Skeletal muscle cell (primary cell): ENCODE measurements around the gene MYB.
"Not testable (repeated sequence)": the region's sequence is repeated elsewhere in the genome, so short reads cannot be mapped to it uniquely, and the experiment has no call there.

Source experiments
- DNase-seq: peaks from one replicate; pipeline ENCODE4 v3.0.0-alpha.2; 2010; ENCODE audit warnings: low read depth
- H3K4me3 ChIP-seq: 2 replicates; pipeline ENCODE4 v1.5.1; 2011; ENCODE audit warnings: low read depth, mild to moderate bottlenecking, control low read depth, low read length, moderate library complexity

Gene MYB

DNA sequence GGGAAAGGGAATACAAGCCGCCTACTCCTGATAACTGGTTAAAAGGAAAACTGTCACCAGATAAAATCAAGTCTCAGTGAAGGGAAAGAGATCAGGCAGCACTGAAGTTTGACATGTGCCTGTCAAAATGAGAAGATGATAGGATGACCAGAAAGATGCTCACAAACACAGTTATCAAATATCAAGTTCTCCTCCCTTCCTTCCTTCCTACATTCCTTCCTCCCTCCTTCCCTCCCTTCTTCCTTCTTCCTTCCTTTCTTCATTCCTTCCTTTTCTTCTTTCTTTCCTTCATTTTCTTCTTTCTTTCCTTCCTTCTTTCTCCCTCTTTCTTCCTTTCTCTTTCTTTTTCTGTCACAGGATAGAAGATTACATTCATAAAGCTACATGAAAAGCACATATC lies 55.2 kb downstream of the MYB start:
- no peak overlapping the region for H3K4me3 ChIP-seq
- no peak for DNase-seq

DNA sequence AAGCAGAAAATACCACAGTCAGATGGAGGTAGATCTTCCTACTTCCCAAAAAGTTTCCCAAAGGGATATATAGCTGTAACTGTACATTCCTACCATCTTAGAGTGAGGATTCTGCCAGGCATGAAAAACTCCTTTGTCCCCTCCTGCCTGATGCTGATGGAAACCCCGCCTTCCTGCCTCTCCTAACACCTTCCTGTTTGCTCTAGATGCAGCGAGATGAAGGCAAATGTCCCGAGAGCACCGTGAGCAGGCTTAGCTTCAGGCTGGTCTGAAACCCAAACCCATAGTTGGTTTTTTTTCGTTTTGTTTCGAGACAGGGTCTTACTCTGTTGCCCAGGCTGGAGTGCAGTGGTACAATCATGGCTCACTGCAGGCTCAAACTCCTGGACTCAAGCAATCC lies 55.6 kb downstream of the MYB start:
- no peak overlapping the region for H3K4me3 ChIP-seq
- DNase-seq = no peak

DNA sequence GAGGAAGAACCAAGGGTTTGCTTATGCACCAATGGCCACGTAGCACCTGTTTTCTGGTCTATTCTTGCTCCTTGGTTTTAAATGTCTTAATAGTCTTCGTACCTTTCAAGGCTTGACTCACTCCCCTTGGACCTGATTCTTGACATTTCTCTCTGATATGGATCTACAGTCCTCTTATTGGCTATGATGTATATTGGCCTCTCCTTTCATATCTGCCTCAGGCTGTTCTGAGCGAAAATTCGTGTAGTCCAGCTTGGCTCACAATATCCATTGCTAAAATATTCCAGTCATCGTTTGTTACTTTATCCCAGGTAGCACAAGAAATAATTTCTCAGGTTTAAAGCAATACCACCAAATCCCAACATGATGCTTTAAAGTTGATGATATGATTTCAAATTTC lies 59.6 kb downstream of the MYB start:
- H3K4me3 ChIP-seq = no peak overlapping the region
- DNase-seq = no peak

DNA sequence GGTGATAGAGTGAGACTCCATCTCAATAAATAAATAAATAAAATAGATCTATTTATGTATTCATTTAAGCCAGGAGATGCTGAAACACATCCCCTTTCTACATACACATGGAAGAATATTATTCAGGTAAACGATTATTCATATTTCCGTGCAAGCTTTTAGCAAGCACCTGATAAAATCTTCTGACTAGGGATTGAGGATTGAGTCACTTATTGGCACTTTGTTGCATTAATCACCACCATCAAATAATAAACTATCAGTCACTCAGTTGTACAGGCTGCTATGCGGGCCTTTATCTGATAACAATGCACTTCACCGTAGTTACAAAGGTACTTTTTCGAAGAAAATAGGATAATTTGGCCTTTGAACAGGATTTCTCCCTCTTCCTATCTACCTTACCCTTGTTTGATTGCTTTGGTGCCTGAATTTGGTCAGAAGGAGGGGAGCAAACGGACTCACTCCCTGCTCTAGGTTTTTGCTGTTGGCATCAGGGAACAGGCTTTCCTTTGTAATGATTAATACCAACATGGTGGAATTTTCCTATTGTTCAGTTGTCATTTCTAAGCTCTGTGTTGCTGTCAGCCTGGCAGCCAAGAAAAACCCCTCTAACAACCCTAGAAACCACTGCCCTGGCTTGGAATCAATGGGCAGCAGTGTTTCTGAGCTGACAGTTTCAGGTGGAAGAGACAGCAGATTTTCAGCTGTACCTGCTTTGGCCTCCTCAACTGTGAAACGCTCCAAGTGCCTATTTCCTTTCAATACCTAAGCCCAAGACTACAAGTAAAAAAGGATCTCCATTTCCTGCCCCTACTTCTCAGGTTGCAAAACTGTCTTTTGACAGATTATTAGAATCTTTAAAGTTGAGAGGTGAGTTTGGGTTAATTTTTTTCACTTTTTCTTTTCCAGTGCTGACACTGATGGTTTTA lies 63.0 kb downstream of the MYB start:
- no peak overlapping the region for H3K4me3 ChIP-seq
- no peak for DNase-seq

DNA sequence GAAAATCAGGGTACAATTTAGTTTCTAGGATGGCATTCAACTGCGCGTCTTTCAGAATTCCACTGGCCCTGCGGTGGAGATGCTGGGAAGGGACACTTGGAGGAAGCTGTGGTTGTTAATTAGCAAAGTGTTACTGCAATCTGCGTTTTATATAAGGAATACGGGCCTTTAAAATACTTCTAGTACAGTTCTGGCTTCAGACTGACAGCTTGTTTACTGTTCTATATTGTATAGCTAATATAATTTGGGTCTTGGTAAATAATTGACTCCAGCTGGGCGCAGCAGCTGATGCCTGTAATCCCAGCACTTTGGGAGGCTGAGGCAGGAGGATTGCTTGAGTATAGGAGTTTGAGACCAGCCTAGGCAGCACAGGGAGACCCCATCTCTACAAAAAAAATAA lies 63.7 kb downstream of the MYB start:
- H3K4me3 ChIP-seq = no peak overlapping the region
- no peak for DNase-seq

DNA sequence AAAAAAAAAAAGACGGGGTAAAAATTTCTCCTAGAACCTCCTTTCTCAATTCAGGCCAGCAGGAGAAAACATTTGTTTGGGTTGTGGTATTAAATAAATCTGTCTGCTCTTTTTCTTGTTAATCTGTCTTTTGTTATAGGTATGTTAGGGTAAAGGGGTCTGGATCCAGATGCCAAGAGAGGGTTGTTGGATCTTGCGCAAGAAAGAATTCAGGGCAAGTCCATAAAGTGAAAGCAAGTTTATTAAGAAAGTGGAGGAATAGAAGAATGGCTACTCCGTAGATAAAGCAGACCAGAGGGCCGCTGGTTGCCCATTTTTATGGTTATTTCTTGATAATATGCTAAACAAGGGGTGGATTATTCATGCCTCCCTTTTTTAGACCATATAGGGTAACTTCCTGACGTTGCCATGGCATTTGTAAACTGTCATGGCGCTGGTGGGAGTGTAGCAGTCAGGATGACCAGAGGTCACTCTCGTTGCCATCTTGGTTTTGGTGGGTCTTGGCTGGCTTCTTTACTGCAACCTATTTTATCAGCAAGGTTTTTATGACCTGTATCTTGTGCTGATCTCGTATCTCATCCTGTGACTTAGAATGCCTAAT lies 65.4 kb downstream of the MYB start:
- DNase-seq, H3K4me3 ChIP-seq: not testable (repeated sequence)

DNA sequence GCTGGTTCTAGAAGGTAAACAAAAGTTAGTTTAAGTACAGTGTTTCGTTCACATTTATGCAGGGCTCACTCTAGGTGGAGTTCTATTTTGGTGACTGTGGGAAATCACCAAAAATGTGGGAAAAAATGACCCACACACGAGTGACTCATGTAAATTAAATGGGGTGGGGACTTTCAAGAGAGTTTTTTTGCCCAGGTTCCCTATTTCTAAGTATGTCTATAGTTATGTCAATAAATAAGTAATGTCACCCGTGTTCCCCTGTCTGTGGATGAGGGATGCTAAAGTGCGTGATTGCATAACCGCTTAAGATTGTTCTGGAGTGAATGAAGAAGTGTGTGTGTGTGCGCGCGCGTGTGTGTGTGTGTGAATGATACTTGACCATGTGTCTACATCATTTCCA lies 69.1 kb downstream of the MYB start:
- no peak for DNase-seq
- H3K4me3 ChIP-seq = no peak overlapping the region

DNA sequence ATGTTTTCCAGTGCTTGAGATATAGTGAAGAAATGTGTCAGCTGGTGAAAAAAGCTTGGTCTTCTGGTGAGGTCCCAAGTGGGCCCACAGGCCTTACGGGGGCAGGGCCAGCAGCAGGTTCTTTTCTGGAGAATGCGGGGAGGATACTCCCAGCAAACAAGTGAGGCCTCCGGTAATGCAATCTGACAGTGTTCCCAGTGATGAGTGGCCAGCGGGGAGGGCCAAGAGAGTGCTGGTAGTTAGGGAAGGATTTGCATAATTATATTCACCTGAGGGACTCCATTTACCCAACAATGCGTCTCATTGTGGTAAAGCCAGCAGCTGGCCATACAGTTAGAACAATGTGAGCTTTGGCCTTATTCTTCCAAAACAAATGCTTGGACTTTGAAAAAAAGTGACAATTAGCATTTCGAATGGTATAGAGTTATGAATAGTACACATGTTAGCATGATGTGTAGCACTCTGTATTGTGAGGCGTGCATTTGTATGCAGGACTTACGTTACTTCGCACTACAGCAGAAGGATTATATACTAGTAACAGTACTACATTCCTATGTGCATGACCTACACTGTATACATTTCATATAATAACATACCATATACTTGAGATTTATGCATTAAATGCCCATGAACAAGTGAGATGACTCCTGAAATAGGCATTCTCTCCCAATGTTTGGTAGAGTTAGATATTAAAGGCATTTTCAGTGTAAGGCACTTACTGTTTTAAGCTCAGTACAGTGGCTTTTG lies 69.8 kb downstream of the MYB start:
- DNase-seq = no peak
- no peak overlapping the region for H3K4me3 ChIP-seq

DNA sequence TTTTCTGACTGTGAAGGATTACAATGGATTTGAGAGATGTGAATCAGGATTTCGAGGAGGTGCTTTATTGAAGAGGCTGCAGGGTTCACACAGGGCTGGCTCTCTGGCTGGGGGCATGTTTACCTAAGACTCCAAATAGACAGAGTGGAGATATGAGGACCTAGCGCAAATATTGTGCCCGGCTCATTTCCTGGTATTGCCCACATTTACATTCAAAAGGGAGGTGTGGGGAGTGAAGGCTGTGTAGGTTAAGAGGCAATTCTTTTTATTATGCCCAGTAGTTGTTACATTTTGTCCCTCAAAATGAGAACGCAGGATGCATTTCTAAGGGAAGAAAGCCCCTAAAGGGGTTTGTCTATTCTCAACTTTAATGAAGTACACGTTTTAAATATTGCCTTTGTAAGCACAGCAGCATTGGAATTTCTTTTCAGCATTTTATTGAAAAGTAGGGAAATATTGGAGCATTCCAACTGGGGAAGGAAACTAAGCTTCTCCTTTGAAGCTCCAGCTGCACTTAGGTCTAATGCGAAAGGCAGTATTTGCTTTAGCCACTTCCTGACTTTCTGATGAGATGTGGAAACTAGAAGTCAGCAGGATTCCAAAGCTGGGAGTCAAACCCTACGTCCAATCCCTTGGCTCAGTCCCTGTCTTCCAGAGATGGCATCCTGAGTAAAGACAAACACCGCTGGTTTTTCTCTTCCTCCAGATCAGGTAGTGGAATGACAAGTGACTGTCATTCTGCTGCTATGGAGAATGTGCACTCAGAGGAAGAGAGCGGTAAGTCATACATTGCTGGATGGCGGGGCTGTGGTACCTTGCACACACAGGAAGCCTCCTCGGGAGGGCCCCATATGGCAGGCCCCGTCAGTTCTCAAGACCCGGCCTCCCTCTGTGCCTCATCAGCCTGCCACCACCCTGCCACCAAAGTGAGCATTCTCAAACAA lies 70.7 kb downstream of the MYB start:
- DNase-seq = no peak
- no peak overlapping the region for H3K4me3 ChIP-seq

DNA sequence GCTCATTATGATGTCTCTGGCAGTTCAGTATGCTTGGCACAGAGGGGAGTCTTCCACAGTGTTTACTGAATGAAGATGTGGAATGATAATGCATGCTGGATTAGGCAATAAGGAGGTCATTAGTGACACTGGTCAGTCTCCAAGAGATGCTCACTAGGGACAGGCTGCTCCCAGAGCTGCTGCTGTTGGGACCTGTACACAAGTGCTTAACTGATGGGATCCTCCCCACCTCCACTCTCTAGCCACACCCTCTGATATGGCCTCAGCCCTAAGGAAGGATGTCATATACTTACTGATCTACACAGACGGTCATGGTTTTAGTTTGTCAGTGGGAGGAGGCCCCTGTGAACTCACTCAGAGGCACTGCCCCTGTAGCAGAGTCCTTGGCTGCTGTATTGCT lies 73.4 kb downstream of the MYB start:
- DNase-seq = no peak

DNA sequence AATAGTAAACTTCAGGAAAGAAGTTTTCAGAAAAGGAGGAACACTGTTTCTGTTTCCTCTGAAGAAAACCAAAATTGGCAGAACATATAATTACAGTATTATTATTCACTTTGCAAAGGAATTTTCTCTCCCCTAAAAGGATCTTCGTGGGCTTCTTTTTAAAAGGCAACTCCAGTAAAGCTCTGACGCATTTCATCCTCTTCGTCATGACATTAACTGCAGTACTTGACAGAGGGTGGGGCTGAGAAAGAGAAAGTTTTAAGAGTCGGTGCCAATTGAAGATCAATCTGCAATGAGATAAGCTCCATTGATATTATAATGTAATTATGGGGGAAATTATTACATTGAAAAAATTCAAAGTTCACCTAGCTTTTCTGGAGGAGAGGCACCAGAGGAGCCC lies 75.8 kb downstream of the MYB start:
- no peak for DNase-seq
- no peak overlapping the region for H3K4me3 ChIP-seq

More for the DNA sequence above, 73.4 kb downstream of the MYB start:
- no peak overlapping the region for H3K4me3 ChIP-seq

DNA sequence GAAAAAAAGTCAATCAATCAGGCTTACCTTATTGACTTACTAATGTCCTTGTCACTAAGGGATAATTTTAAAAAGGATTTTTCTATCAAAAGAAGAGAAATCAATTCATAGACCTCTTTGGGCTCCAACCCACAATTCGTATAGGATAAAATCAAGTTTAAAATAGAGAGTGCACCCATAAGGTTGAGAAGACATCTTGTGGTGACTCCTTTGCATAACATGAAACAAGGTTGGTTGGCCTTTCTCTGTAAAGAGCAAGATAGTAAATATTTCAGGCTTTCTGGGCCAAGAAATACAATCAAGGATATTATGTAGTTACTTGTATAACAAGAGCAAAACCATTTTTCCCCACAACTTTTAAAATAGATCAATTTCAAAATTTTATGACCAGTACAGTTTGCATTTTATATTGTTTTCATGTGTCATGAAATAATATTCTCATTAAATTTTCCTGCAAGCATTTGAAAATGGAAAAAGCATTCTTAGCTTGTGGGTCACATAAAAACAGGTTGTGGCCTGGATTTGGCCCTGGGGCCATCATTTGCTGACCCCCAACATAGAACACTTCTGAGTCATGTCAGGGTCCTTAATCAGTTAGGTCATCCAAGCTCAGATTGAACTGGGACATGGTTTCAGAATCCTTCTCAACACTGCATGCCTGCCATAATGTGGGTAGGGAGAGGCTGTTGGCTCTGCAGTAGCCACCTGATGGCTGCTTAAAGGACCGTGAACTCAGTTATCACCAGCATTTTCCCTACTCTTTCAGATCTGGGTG lies 76.7 kb downstream of the MYB start:
- H3K4me3 ChIP-seq = no peak overlapping the region
- DNase-seq = no peak

DNA sequence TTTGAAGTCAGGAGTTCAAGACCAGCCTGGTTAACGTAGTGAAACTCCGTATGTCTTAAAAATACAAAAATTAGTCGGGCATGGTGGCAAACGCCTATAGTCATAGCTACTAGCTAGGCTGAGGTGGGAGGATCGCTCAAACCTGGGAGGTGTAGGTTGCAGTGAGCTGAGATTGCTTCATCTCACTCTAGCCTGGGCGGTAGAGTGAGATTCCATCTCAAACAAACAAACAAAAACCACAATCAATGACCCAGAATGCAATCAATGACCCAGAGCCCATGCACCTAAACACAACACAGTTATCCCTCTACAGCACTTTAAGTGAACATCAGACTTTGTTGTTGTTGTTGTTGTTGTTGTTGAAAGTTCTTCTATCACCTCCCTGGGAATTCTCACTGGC lies 77.9 kb downstream of the MYB start:
- no peak for DNase-seq
- H3K4me3 ChIP-seq = no peak overlapping the region

DNA sequence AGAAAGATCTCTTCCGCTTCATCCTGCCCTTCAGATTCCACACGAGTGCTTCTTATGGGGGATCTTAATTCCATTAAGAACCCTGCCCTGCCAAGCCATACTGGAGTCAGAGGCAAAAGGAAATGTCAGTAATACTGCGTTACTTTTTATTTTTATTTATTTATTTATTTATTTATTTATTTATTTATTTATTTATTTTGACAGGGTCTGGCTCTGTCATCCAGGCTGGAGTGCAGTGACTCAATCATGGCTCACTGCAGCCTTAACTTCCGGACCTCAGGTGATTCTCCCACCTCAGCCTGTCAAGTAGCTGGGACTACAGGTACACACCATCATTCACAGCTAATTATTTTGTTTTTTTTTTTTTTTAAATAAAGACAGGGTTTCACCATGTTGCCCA lies 79.5 kb downstream of the MYB start:
- DNase-seq = no peak
- H3K4me3 ChIP-seq = no peak overlapping the region

DNA sequence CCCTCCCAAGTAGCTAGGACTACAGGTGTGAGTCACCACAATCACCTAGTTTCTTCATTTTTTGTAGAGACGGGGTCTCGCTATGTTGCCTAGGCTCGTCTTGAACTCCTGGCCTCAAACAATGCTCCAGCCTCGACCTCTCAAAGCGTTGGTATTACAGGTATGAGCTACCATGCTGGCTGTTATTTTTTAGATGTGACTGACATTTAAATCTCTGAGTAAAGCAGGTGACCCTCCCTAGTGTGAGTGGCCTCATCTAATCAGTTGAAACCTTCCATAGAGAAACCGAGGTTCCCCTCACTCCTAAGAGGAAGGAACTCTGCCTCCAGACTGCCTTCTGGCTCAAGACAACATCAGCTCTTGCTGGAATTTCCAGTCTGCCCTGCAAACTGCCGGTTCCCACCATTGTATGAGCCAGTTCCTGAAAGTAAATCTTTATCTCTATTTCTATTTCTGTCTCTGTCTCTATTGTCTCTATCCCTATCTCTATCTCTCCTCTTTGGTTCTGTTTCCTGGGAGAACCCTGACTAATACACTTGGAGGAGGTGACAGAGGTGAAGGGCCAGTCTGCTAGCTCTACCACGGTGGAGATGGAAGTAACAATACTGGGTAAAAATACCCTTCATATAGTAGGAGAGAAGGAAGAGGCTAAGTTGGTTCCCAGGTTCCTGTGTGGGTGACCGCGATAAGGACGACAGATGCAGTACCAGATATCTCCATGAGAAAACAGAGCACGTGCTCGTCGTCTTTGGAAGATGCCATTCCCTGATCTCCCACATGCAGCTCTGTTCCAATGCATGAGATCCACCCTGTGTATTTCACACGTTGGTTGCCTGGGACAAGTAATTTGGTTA lies 81.0 kb downstream of the MYB start:
- H3K4me3 ChIP-seq = no peak overlapping the region
- DNase-seq = no peak

DNA sequence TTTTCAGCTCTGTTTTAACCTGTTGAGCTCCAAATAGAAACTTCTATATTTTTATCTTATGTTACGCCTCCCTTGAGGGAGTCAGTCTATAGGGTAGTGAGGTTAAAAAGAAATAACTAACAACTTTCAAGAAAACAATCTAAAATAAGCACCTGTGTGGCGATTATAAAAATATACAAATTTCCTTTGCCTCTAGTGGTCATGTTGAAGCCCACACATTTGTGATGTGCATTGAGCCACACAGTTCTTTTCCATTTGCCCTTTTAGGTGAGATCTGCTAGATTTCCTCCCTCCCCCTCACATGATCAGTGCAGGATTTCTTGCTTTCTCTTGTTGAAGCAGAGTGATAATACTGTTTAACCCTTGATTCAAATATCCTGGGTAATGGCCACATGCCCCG lies 84.2 kb downstream of the MYB start:
- H3K4me3 ChIP-seq = no peak overlapping the region
- no peak for DNase-seq

DNA sequence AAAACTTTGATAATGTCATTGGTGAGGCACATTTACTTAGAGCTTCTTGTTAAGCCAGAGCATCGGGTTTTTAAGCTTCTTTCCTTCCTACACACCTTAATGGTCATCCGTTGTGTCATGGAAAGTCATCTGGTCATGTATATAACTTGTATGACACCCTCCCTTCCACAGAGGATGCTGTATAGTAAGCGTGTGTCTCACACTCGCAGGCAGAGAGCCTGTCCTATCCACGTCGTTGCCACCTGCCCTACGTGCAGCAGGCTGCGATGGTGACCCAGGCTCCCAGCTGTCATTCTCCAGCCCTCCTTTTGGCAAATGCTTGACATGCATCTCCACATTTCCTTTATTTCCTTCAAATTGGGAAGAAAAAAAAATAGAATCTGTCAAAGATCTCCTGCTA lies 85.6 kb downstream of the MYB start:
- no peak for DNase-seq
- H3K4me3 ChIP-seq = no peak overlapping the region

DNA sequence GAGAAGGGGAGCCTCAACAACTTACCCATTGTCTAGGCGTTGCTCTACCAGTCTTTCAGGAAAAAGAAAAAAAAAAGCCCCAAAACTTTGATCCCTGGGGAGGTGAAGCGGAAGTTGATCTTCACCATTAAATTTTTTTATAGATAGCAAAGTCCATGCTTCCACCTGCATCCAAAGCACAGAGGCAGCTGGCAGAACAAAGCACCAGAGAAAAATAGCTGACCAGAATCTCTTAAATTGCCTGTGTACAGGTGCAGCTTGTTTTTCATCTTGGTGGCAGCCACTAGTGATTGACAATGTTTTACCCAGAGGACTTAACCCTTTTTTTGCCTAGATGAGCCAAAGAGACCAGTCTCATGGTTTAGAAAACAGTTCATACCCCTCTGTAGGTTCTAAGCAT lies 86.0 kb downstream of the MYB start:
- DNase-seq = no peak
- no peak overlapping the region for H3K4me3 ChIP-seq
